GM23248 (cell line): ENCODE measurements around the gene DCAF5. TPM values are rescaled to one million over a fixed set of nuclear protein-coding genes. Genes with fewer than 3 reads are reported as not detected.
A peak's percentile ranks its signal among the peaks of the same experiment; 100 is the strongest.

Experiments used
- DNase-seq: peaks from one replicate; pipeline ENCODE4 v3.0.0-alpha.2; 2015
- H2AFZ ChIP-seq: fragments of 200-600 bp; sonication (generic); 2 replicates; pipeline ENCODE4 v1.6.1; 2016; ENCODE audit warnings: antibody characterized with exemption
- H3F3A ChIP-seq: fragments of 200-600 bp; sonication (generic); 2 replicates; pipeline ENCODE4 v1.6.1; 2016; ENCODE audit warnings: mild to moderate bottlenecking, antibody characterized with exemption, mixed run types; ENCODE audit not compliant: insufficient read depth
- H3K27ac ChIP-seq: fragments of 200-600 bp; sonication (generic); 2 replicates; pipeline ENCODE4 v1.5.1; 2016; ENCODE audit warnings: mild to moderate bottlenecking
- H3K27me3 ChIP-seq: fragments of 200-600 bp; sonication (generic); replicated peaks from 2 replicates; pipeline ENCODE4 v1.6.1; 2016; ENCODE audit warnings: mild to moderate bottlenecking; ENCODE audit not compliant: insufficient read depth
- H3K36me3 ChIP-seq: fragments of 200-600 bp; sonication (generic); 2 replicates; pipeline ENCODE4 v1.6.1; 2016; ENCODE audit warnings: low read depth, mild to moderate bottlenecking
- H3K4me1 ChIP-seq: fragments of 200-600 bp; sonication (generic); 2 replicates; pipeline ENCODE4 v1.6.1; 2016; ENCODE audit warnings: mild to moderate bottlenecking; ENCODE audit not compliant: insufficient read depth
- H3K4me2 ChIP-seq: fragments of 200-600 bp; sonication (generic); one replicate; pipeline ENCODE4 v1.6.1; 2016; ENCODE audit warnings: mild to moderate bottlenecking; ENCODE audit not compliant: unreplicated experiment
- H3K4me3 ChIP-seq: fragments of 200-600 bp; sonication (generic); 2 replicates; pipeline ENCODE4 v1.5.1; 2016; ENCODE audit warnings: mild to moderate bottlenecking
- H3K79me2 ChIP-seq: fragments of 200-600 bp; sonication (generic); 2 replicates; pipeline ENCODE4 v1.6.1; 2016; ENCODE audit warnings: mild to moderate bottlenecking; ENCODE audit not compliant: insufficient read depth
- H3K9ac ChIP-seq: fragments of 200-600 bp; sonication (generic); 2 replicates; pipeline ENCODE4 v1.6.1; 2016; ENCODE audit warnings: mild to moderate bottlenecking
- H3K9me2 ChIP-seq: fragments of 200-600 bp; sonication (generic); 2 replicates; pipeline ENCODE4 v1.6.1; 2016; ENCODE audit warnings: mixed run types, mild to moderate bottlenecking, moderate library complexity; ENCODE audit not compliant: insufficient read depth
- H3K9me3 ChIP-seq: fragments of 200-600 bp; sonication (generic); one replicate; pipeline ENCODE4 v1.6.1; 2017; ENCODE audit warnings: low read depth
- H4K20me1 ChIP-seq: fragments of 200-600 bp; sonication (generic); 2 replicates; pipeline ENCODE4 v1.6.0; 2016; ENCODE audit not compliant: insufficient read depth
- EZH2 ChIP-seq: fragments of 200-600 bp; sonication (generic); IDR thresholded peaks from 2 replicates; pipeline ENCODE4 v1.6.1; 2018; ENCODE audit warnings: antibody characterized with exemption, mild to moderate bottlenecking; ENCODE audit not compliant: insufficient read depth, poor library complexity, severe bottlenecking
- EZH2phosphoT487 ChIP-seq: fragments of 200-600 bp; sonication (generic); IDR thresholded peaks from 2 replicates; pipeline ENCODE4 v1.6.1; 2018; ENCODE audit warnings: antibody characterized with exemption, moderate library complexity, mild to moderate bottlenecking, low read depth; ENCODE audit not compliant: insufficient read depth
- WGBS, 2 experiments: methylation state at CpG; one replicate each; pipeline ENCODE4 v1.1.6; 2015 to 2017; ENCODE audit warnings: low lambda C conversion rate in 2 of 2, low coverage in 1 of 2; ENCODE audit errors: missing lambda C conversion rate in 2 of 2; 5-methylcytosine and 5-hydroxymethylcytosine counted together
- in situ Hi-C: fragments of 300-500 bp; cut with MboI; formaldehyde crosslinking; loops from 2 replicates; pipeline ENCODE4 v1.15.0; 2020
- polyA plus RNA-seq: library from polyadenylated mRNA; unstranded; fragments of >200 nt; fragmentation: Nextera tagmentation; extraction: Ambion mirVana; gene quantifications from 2 replicates; pipeline ENCODE4 v1.2.1, GENCODE V29; 2016
- total RNA-seq: library from RNA; depleted of rRNA; stranded (reverse); fragments of >200 nt; shearing (Covaris generic); gene quantifications from 2 replicates; pipeline ENCODE4 v1.2.3, GENCODE V29; 2014

The DCAF5 gene
- total and polyA plus RNA-seq, 2 experiments from 2014 or later = 24.5 to 26.4 TPM

- TF ChIP-seq EZH2phosphoT487 (no peak), EZH2 (no peak)
- Histone ChIP-seq H3K27ac (no peak overlapping the region), H2AFZ (no peak overlapping the region), H3K9ac (no peak overlapping the region), H3K79me2 (no peaks in the 10 kb centered on the region), H3K4me2 (no peak overlapping the region), H3K27me3 (no peaks in the 10 kb centered on the region), H3F3A (peaks cover 39% of the 10 kb centered on the region), H3K9me3 (no peaks in the 10 kb centered on the region), H4K20me1 (no peaks in the 10 kb centered on the region), H3K4me1 (peaks cover 63% of the 10 kb centered on the region), H3K36me3 (no peaks in the 10 kb centered on the region), H3K4me3 (no peak overlapping the region), H3K9me2 (no peaks in the 10 kb centered on the region)
- 86 to 88% methylated on average over 3 of the region's 3 CpGs for WGBS, 2 experiments
- no peak for DNase-seq
- in situ Hi-C loops = no loop called here
Observed at GRCh38 chr14:69042299-69042698, 110.6 kb downstream of the DCAF5 start.

GRCh38 chr14:69041783-69042182 is 111.1 kb downstream of the DCAF5 start:
- Histone ChIP-seq H3K4me1 (peaks cover 66% of the 10 kb centered on the region), H3K36me3 (no peaks in the 10 kb centered on the region), H3K4me3 (no peak overlapping the region), H3K79me2 (no peaks in the 10 kb centered on the region), H4K20me1 (no peaks in the 10 kb centered on the region), H3K27me3 (no peaks in the 10 kb centered on the region), H3K9ac (no peak overlapping the region), H3K9me2 (no peaks in the 10 kb centered on the region), H3K4me2 (no peak overlapping the region), H3F3A (peaks cover 42% of the 10 kb centered on the region), H3K9me3 (no peaks in the 10 kb centered on the region), H3K27ac (no peak overlapping the region), H2AFZ (no peak overlapping the region)
- no peak for TF ChIP-seq EZH2phosphoT487
- no peak for TF ChIP-seq EZH2
- in situ Hi-C loops = no loop called here
- WGBS, 2 experiments = 32 to 33% methylated on average over 7 of the region's 7 CpGs
- no peak for DNase-seq

DNA sequence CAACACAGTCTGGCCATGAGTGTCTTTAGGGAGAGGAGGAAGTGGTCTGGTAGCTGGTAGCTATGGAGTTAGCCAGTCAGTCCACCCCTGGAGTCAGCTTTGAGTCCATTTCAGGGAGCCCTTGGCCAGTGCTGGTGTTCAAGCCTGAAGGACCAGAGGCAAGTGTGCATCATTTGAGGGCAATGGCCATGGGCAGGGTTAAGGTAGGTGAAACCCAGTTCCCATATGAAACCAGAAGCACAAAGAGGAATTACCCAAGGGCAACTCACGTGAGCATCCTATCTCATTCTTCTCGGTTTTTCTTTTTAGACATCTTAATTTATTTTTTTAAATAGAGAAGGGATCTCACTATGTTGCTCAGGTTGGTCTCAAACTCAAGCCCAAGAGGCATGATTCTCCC is 112.6 kb downstream of the DCAF5 start:
- H3K4me1 ChIP-seq = peaks cover 61% of the 10 kb centered on the region
- no peaks in the 10 kb centered on the region for H3K9me3 ChIP-seq
- H3K4me2 ChIP-seq = no peak overlapping the region
- no peak overlapping the region for H3K27ac ChIP-seq
- no peak for DNase-seq
- H3K79me2 ChIP-seq = no peaks in the 10 kb centered on the region
- no peak overlapping the region for H2AFZ ChIP-seq
- H3K9ac ChIP-seq = no peak overlapping the region
- no peak for TF ChIP-seq EZH2phosphoT487
- TF ChIP-seq EZH2 = no peak
- no peaks in the 10 kb centered on the region for H4K20me1 ChIP-seq
- H3K9me2 ChIP-seq = no peaks in the 10 kb centered on the region
- no peaks in the 10 kb centered on the region for H3K36me3 ChIP-seq
- no peaks in the 10 kb centered on the region for H3K27me3 ChIP-seq
- no peak overlapping the region for H3K4me3 ChIP-seq
- 97 to 100% methylated on average over 2 of the region's 2 CpGs for WGBS, 2 experiments
- peaks cover 35% of the 10 kb centered on the region for H3F3A ChIP-seq
- in situ Hi-C loops = no loop called here

DNA sequence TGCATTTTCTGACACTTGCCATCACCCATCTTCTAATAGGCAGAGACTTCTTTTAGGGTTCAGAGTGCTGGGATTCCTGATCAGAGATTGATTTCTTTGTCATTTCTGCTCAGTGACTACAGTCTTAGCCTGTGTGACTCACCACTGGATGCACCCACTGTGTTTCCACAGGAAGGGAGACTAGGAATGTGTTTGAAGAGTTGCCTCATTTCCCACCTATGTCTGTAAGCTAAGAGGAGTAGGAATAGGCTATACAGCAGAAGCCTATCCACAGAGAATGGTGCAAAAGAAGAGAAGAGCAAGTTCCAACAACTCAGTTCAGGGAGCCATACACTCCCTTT is 113.7 kb downstream of the DCAF5 start:
- H3K27ac ChIP-seq = peak overlapping the region; percentile 84
- no peaks in the 10 kb centered on the region for H3K36me3 ChIP-seq
- H3K4me1 ChIP-seq = peaks cover 62% of the 10 kb centered on the region
- peaks cover 33% of the 10 kb centered on the region for H3F3A ChIP-seq
- H2AFZ ChIP-seq = no peak overlapping the region
- peak overlapping the region; percentile 54 for H3K9ac ChIP-seq
- H4K20me1 ChIP-seq = no peaks in the 10 kb centered on the region
- peak overlapping the region; percentile 47 for H3K4me2 ChIP-seq
- peak; percentile 85 for DNase-seq
- no peak for TF ChIP-seq EZH2phosphoT487
- no peaks in the 10 kb centered on the region for H3K9me2 ChIP-seq
- no peak overlapping the region for H3K4me3 ChIP-seq
- H3K27me3 ChIP-seq = no peaks in the 10 kb centered on the region
- in situ Hi-C loops = no loop called here
- no peaks in the 10 kb centered on the region for H3K9me3 ChIP-seq
- H3K79me2 ChIP-seq = no peaks in the 10 kb centered on the region

GRCh38 chr14:69038455-69039287 is 114.2 kb downstream of the DCAF5 start:
- TF ChIP-seq EZH2 = no peak
- no peak for TF ChIP-seq EZH2phosphoT487
- H3K27ac ChIP-seq = peak overlapping the region; percentile 84
- H3K9me2 ChIP-seq = no peaks in the 10 kb centered on the region
- H3F3A ChIP-seq = peaks cover 33% of the 10 kb centered on the region
- no peaks in the 10 kb centered on the region for H3K79me2 ChIP-seq
- no peak overlapping the region for H2AFZ ChIP-seq
- DNase-seq = peak; percentile 88
- peak overlapping the region; percentile 47 for H3K4me2 ChIP-seq
- H3K9me3 ChIP-seq = no peaks in the 10 kb centered on the region
- no peak overlapping the region for H3K4me3 ChIP-seq
- H3K9ac ChIP-seq = peak overlapping the region; percentile 54
- H3K36me3 ChIP-seq = no peaks in the 10 kb centered on the region
- in situ Hi-C loops = no loop called here
- no peaks in the 10 kb centered on the region for H4K20me1 ChIP-seq
- WGBS, 2 experiments = 17 to 19% methylated on average over 7 of the region's 7 CpGs
- no peaks in the 10 kb centered on the region for H3K27me3 ChIP-seq
- H3K4me1 ChIP-seq = peaks cover 58% of the 10 kb centered on the region
